CD4-positive, alpha-beta T cell treated with Interleukin-6 at 100 ng/mL for 8 hours (primary cell): ENCODE results near the gene FBLIM1.

ENCODE experiments used
- DNase-seq: peaks from one replicate; pipeline ENCODE4 v3.0.0-alpha.2; 2020; ENCODE audit warnings: mixed read lengths, low spot score

FBLIM1 gene

DNA sequence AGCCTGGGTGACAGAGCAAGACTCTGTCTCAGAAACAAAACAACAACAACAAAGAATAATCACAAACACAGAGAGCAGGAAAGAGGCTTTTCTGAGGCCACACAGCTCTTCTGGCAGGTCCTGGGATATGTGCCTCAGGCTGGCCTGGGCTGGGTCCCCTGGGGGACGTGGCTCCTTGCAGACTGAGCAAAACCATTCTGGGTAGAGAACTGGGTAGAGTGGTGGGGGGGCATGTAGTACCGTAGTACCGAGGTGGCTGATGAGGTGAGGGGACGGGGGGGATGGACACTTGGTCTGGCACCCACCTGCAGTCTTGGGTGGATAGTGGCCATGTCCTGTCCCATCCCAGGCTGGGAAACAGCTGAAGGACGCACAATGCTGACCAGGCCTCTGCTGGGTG lies 10.3 kb upstream of the FBLIM1 start:
- no peak for DNase-seq

DNA sequence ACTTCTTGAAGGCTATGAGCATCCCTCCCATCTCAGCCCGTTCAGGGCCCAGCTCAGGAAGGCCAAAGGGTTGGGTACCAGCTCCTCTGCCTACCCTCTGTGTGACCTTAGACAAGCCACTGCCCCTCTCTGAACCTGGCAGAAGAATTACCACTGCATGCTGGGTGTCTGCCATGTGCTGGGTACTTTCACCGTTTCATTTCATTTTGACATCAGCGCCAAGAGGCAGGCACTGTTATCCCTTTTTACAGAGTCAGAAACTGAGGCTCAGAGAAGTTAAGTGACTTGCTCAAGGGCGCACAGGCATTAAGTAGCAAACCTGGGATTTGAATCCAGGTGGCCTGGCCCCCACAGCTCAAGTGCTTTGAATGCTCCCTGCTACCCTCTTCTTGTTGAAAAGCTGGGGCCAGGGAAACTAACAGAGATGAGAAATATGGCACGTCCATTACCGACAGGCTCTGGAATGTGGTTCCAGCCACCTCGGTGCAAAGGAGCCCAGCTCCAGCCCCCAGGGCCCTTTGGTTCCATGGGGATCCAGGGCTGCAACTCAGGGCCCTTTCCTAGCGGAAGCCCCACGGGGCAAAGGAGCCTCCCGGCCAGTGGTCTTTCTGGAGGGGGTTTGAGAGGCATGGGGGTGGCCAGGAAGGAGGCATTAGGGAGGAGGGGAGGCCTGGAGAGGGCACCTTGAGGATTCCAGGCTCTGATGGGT lies 9.8 kb upstream of the FBLIM1 start:
- DNase-seq: no peak

DNA sequence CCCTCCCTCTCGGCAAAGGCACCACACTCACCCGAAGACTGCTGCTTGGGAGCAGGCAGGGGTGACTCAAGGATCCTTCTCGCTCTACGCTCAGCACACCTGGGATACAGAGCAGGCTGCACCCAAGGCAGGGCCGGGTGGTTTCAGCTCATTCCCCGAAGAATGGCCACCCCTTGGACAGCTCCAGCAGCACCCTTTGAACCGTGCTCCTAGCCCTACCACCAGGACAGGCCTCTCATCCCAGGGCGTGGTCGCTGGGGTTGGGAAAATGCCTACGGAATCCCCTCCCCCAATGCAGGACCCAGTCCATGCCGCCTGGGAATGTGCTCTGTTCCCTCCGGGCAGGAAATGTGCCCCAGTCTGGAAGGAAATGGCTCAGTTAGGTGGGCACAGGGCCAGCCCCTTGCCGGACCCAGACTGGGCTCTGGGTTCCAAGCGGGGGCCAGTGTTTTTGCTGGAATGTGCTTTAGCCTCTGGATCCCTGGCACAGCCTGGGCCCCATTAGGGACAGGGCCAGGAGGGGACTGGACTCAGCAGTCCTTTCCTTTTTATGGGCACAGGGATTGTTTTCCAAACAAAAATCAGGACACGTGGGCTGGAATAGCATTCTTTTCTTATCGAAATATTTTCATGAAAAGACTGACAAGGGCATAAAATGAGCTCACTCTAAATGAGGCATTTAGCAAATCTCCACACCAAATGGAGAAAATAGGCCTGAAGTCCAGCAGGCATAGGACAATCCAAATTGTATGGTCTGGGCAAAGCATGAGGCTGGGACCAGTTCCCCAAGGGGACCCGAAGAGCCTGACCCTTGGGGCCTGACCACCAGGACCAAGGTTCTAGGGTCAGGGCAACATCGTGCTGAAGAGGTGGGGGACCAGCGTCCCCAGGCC lies 8.9 kb upstream of the FBLIM1 start:
- no peak for DNase-seq

DNA sequence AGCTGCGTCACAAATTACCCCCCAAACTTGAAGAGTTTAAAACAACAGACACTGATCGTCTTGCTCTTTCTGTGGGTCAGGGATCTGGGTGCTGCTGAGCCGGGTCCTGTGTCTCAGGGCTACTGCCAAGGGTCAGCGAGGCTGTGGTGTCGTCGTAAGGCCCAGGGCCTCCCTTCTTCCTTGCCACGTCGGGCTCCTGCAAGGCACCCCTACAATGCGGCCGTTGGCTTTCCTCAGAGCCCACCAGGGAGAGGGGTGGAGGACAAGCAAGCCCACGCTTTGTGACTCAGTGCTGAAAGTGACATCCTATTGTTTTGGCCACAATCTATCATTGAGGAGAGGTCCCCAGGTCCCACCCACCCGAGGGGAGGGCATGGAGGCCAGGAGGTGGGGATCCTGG lies 7.7 kb upstream of the FBLIM1 start:
- DNase-seq: no peak

DNA sequence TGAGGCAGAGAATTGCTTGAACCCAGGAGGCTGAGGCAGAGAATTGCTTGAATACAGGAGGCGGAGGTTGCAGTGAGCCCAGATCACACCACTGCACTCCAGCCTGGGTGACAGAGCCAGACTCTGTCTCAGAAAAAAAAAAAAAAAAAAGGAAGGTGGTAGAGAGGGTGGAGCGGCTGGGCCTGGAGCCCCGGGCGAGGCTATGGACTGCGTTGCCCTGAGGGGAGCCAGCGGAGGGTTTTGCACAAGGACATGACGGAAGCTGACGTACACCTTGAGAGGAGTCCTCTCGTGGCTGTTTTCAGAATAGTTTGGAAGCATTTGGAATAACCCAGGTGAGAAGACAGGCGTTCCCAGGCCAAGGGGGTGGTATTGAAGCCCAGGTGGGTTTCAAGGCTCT lies 6.9 kb upstream of the FBLIM1 start:
- no peak for DNase-seq

DNA sequence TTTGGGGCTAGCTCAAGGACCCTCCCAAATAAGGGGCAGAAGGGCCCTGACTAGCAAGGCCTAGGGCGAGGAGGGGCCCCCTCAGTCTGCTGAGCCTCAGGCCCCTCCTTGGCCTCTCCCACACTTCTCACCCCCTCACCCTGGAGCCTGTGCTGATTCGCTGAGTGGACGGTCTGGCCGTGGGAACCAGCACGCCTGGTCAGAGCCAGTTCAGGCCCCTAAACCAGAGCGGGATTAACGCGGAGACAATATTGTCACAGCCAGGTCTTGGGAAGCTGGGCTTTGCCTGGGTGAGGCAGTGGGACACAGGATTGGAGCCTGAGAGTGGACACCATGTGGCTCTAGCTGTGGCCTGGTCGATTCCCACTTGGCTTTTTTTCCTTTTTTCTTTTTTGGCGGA lies 4.8 kb upstream of the FBLIM1 start:
- DNase-seq: no peak

GRCh38 chr1:15755021-15755645 lies 3.5 kb upstream of the FBLIM1 start:
- no peak for DNase-seq

GRCh38 chr1:15755646-15756040 lies 3.0 kb upstream of the FBLIM1 start:
- DNase-seq: no peak

- no peak for DNase-seq
These were observed 2.2 kb upstream of the FBLIM1 start for GRCh38 chr1:15756143-15757015.

- no peak for DNase-seq
These were observed 1.5 kb upstream of the FBLIM1 start for GRCh38 chr1:15757016-15757543.

DNA sequence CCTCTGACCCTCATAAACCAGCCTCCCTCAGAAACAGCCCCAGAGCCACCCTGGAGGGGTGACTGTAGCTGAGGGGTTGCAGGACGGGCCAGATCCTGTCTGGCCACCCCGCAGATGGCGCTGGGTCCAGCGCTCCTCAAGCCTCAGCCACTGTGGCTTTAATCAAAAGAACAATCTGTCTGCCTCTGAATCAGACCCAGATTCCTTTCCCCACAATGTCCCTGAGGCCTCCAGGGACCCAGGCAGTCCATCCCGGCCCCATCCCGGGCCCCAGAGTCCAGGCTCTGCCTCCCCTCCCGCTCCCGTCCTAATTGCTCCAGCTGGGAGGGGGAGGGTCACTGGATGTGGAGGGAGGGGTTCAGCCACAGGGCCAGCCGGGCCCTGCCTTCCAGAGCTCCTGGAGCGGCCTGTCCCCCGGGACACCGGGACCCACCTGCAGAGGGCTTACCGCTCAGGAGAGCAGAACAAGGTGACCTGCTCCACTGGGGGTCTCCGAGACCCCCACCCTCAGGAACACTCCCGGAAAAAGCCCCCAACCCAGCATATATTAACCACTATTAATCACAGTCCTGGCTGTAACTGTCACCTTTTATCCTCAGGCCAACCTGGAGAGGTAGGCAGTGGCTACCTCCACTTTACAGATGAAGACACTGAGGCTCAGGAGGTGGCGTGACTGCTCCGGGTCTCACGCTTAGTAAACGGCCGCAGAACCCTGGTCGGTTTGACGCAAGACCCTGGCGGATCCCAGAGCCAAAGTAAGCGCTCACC lies 836 bp upstream of the FBLIM1 start:
- DNase-seq: no peak

DNA sequence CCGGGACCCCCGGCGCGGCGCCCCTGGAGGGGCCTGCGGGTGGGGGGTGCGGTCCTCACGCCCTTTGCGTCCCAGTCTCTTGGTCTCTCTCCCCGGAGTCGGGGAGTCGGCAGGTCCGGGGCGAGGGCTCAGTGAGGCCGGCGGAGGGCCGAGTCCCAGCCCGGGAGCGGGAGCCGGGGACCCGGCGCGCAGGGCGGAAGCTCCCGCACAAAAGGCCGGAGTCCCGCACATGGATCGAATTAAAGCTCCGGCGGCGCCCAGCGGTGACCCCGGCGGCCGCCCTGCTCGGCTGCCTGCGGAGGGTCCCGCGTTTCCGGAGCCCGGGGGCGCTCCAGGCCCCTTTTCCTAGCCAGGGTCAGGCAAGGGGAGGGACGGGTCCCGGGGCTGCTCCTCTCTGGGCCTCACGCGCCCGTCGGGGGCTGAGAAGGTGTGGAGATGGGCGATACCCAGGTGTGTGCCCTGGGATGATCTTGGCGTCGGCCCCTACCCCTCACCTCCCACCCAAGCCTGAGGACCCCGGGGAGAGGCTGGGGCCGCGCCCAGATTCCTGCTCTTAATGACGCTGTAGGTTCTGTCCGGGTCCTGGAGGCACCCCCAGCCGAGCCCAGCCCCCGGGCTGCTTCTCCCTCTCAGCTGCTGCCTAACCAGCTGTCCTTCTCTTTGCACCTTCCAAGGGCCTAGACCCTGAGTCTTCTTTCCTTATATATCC lies 512 bp downstream of the FBLIM1 start:
- DNase-seq: no peak

DNA sequence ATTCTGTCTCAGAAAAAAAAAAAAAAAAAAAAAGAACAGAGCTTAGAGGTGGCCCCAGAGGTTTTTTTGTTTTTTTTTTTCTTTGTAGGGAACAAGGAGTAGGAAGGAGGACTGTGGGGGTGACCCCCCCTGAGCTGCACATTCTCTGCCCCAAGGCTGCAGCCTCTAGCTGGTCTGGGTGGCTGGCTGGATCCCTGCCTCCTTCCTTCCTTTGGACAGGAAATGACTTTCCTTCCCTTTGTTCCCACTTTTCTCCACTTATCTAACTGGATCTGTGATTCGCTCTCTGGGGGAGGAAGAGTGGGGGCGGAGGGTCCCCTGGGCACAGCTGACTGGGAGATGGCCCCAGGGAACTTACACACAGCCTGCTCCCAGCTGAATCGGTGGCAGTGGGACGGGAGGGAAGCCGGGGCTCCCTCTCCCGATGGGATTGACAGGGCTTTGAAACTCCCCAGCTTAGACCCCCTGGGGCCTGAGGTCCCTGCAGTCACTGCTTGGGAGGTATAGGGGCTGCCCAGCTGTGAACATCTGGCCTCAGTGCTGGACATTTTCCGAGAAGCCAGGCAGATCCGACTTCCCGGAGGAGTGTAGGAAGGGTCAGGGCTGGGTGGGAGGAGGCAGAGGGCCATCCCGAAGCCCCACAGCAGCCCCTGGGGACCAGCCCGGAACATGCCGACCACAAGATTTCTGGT lies 2.1 kb downstream of the FBLIM1 start:
- DNase-seq: no peak

GRCh38 chr1:15761366-15762128 lies 3.0 kb downstream of the FBLIM1 start:
- DNase-seq: no peak

DNA sequence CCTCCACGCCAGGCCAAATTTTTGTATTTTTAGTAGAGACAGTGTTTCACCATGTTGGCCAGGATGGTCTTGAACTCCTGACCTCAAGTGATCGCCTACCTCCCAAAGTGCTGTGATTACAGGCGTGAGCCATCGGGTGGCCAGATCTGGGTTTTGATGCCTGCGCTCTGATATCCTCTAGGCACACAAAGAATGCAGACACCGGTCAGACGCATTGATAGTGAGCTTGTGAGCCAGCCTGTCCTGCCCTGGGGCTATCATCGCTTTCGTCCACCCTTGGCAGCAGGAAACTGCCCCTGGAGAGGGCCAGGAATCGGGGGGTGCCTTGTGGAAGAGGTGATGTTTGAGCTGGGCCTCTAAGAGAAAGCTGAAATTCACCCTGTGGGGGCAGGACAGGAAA lies 4.0 kb downstream of the FBLIM1 start:
- DNase-seq: no peak

DNA sequence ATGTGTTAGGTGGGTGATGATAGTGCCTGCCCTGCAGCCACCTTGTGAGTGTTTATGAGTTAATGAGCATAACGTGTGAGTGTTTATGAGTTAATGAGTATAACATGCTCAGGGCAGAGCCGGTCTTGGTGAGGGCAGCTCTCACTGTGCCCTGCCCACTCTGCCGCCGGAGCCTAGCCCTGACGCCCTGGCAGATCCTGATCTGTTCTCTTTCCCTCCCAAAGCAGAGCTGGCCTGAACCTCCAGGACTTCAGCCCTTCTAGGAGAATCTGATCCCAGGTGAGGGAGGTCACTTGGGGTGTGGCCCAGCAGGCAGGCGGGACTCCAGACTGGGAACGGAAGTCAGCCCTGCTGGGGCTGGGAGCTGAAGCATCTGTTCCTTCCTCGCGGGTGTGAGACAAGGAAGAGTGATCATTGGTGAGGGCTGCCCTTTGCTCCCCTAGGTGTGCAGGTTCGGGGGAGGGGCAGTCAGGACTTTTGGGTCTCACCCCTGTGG lies 5.7 kb downstream of the FBLIM1 start:
- DNase-seq: no peak

GRCh38 chr1:15764890-15765289 lies 6.3 kb downstream of the FBLIM1 start:
- no peak for DNase-seq

- DNase-seq: no peak
These were observed 7.0 kb downstream of the FBLIM1 start for GRCh38 chr1:15765495-15766194.
